Measurements from ENCODE around the gene DLX5.

The DLX5 gene

DNA sequence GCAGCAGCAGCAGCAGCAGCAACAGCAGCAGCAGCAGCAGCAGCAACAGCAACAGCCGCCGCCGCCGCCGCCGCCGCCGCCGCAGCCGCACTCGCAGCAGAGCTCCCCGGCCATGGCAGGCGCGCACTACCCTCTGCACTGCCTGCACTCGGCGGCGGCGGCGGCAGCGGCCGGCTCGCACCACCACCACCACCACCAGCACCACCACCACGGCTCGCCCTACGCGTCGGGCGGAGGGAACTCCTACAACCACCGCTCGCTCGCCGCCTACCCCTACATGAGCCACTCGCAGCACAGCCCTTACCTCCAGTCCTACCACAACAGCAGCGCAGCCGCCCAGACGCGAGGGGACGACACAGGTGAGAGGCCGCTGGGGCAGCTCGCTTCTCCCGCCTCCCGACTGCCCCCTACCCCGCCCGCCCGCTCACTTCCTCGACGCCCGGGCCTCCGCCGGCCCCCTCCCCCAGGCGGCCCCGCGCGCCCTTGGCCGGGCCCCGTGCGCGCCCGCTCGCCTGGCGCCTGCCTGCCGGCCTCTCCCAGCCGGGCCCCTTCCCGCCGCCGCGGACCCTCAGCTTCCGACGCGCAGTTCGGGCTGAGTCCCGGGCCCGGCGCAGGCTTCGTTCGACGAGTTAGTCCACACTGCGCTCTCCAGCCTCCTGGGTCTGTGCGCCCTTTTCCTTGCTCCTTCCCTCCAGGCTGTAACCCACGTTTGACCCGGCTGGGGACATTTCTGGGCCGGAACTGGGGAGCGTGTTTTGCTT lies 18.4 kb downstream of the DLX5 start:
- DNase-seq (ENCODE audit: low read depth in 4 of 4, low spot score in 1 of 4): no peak

GRCh38 chr7:97005183-97006054 lies 19.2 kb downstream of the DLX5 start, which contains the start of gene DLX6:
TSS of gene DLX6 (plus strand) at chr7:97005553. CDS start at chr7:97005978, 425 bp downstream.
- DNase-seq (ENCODE audit: low read depth in 4 of 4, low spot score in 1 of 4): no peak

- no peak for DNase-seq (ENCODE audit: low read depth in 4 of 4, low spot score in 1 of 4)
Observed at GRCh38 chr7:97004247-97005182, 20.1 kb downstream of the DLX5 start.

DNA sequence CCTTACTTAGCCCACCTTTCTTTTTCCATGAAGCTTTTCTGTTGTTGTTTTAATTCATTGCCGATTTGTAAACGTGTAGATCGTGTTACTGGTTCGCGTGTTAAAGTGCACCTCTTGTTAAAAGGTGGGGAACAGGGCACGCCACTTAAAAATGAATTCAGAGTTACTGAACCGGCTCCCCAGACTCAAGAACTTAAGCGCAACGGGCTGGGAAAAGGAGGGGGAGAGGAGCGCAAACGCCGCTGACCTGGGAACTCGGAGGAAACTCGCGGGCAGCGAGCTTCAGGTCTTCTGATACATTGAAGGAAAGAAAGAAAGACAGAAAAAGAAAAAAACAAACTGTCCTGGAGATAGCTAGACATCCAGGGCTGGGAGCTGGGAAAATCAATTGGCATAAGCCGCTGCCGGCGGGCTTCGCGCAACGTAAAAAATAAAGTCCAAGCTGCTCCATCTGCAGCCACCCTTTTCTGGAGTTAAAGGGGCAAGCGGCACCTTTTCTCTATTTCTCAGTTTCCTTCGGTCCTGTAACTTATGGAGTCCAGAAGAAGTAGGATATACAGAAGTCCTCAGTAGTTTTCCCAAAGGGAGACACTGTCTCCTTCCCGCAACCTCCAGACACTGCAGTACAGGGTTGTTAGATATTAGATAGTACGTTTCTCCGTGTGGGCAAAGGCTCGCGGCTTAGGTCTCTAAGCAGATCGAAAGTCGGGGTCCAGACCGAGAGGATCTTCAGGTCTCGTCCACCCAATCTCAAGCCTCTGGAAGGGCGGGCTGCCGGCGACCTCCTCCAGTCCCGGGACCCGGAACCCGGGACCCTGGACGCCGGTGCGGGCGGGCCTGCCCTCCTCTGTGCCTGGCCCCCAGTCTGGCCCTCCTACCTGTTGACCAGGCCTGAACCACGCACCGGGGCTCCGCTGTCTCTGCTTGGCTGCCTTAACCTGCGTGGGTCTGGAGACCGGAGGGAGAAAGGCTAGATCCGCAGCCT lies 21.1 kb downstream of the DLX5 start:
- no peak for DNase-seq (ENCODE audit: low read depth in 4 of 4, low spot score in 1 of 4)

GRCh38 chr7:97002555-97003261 lies 21.9 kb downstream of the DLX5 start:
- DNase-seq (ENCODE audit: low read depth in 4 of 4, low spot score in 1 of 4): no peak

DNA sequence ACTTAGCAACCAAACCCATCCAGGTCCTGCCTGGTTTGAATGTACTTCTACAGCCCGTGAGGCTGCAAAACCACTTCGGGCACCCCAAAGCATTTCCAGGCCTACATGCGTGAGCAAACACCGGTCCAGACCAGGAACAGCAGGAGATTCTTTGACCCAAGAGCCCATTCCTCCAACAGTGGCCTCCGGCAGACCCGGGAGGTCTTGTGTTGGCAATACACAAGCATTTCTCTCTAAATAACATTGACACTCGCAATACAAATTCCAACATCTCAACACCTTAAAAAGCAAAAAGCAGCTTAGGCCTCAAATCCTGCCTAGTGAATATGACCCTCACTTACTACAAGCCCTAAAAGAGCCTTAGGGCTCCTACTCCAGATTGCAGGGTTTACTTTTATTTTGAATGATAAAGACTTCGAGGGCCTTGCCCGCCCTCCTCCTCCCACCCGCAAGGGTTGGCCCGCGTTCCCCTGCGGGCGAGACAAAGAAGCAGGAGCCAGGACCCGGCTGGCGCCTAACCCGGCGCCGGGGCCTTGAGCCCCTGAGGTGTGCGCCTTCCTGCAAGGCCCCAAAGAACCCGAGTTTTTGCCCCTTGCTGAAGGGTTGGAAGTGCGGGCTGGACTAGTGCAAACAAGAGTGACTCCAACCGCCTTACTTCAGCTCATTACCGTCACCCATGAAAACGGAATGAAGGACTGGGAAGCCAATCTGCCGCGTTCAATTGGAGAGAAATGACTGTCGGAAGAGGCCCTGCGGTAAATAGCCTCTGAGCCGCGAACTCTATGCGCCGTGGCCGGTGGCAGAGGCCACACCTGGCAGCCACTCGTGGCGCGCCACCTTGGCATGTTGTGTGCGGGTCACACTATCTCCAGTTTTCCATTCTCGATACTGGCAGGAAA lies 22.7 kb downstream of the DLX5 start:
- no peak for DNase-seq (ENCODE audit: low read depth in 4 of 4, low spot score in 1 of 4)

DNA sequence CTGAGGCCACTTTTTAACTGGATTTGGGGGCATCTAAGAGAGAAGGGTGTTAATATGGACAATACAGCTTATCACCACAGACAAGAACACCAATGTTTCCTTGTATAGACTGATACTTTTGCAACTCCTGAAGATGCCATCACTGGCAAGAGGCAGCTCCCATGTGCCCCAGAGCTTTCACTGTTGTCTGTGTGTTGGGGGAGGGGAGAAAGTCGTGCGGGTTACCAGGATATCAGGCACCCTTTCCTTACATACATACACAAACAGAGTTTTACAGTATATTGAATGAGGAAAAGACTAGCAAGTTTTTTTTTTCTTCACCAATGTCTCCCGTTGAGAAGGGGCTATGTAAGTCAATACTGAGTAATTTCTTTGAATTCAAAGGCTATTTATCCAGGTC lies 23.4 kb downstream of the DLX5 start:
- no peak for DNase-seq (ENCODE audit: low read depth in 4 of 4, low spot score in 1 of 4)

DNA sequence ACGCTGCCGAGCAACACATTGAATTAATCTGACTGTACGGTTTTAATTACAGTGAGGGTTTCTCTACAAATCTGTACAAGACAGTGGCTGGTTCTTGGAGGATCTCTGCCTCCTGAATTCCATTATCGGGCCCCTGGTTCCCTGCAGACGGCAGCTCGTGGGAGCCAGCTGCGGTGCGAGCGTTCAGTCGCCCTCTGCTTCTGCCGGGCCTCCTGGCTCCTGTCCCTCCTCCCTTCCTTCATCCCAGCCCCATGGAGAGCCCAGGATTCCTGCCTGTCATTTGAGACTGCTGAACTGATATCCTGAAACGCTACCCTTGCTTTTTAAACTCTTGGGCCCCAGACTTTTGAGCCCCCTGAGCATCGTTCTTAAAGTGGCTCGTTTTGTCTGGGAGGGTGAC lies 25.9 kb downstream of the DLX5 start:
- DNase-seq (ENCODE audit: low read depth in 4 of 4, low spot score in 1 of 4): no peak

DNA sequence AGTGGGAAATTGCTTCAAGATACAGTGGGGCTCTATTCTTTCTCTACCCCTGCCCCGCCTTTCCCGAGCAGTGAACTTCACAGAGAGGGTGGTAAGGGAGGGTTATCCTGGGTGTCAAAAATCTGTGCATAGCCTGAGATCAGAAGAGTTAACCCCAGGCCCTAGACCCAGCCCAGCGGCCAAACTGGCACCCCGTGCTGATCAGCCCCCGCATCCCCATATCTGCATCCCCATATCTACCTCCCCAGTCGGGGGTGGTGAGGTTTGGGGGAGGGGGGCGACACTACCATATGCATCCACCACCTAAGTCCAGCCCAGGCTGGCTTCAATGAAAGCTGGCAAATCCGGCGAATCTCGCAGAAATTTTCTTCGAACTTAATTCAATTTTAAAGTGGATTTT lies 26.3 kb downstream of the DLX5 start:
- no peak for DNase-seq (ENCODE audit: low read depth in 4 of 4, low spot score in 1 of 4)

DNA sequence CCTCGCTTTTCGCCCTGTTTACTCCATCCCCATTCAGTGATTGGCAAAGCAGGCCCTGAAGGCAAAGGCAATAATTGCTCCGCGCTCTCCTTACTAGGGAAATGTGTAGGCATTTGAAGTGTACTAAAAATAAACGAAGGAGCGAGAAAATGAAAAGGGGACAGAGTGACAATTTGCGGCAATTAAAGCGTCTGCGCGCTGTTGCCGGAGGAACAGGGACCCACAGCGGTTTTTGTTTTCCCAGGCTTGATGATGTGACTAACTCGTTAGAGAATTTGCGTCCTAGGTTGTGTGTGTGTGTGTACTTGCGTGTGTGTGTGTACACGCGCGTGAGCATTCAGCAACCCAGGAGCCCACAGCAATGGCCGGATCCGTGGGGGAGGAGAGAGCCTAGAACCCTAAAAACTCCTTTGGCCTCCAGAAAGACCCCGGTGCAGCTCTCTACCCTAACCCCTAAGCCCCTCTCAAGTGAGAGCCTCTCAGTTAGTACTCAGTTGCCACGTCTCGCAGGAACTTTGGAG lies 27.1 kb downstream of the DLX5 start:
- no peak for DNase-seq (ENCODE audit: low read depth in 4 of 4, low spot score in 1 of 4)

DNA sequence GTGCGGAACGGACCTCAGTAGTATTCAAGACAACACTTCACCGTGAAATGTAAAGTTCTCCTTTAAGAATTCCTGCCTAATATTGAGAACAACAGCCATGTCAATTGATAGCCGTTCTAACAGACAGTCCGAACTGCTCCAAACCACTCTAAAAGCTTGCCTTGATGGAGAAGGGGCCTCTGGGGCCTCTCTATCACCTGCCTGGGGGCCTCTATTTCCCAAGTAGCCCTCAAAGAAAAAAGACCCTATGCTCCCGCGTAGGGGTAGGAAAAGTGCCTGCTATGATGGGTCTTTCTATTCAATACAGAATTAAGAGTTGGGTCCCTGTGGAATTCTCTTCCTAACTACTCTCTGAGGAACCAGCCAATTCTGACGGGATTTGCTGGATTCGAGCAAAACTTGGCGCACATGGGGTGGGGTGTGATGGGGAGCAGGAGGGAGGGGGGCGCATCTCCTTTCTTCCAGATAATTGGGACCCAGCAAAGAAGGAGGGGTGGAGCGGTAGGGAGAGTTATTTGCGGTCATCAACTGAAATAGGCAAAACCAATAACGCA lies 27.6 kb downstream of the DLX5 start:
- no peak for DNase-seq (ENCODE audit: low read depth in 4 of 4, low spot score in 1 of 4)

DNA sequence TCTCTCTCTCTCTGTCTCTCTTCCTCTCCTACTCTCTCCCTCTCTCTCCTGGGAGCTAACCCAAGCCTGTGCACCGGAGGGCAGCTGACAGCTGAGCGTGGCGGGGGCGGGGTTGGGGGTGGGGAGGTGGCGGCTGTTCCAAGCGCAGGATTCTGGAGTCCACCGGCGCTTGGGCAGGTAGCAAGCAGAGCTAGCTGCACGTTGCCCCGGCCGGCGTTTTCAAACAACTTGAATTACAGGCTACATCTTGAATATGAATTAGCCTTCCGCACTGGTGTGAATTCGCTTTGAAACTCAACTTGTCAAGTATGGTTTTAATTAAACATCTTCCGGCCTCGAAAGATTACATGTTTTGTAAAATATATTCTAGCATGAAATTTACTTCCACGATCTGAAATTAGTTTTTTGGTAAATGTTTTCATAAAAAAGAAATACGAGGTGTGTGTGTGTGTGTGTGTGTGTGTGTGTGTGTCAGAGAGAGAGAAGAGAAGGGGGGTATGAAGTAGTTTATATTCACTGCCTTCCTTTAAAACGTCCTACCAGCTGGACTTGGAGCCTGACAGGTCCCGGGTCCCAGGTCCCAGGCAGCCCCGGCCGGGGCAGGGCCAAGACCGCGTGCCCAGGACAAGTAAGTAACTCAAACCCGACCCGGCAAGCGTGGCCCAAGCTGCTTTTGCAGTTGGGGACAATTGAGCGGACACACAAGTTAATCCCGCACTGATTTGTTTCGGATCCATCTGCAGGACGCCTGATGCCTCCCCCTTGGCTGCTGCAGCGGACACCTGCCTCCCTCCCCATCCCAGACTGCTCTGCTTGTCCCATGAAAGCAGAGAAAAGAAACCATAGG lies 28.3 kb downstream of the DLX5 start:
- DNase-seq (ENCODE audit: low read depth in 4 of 4, low spot score in 1 of 4): no peak

GRCh38 chr7:96995406-96996110 lies 29.1 kb downstream of the DLX5 start:
- no peak for DNase-seq (ENCODE audit: low read depth in 4 of 4, low spot score in 1 of 4)

DNA sequence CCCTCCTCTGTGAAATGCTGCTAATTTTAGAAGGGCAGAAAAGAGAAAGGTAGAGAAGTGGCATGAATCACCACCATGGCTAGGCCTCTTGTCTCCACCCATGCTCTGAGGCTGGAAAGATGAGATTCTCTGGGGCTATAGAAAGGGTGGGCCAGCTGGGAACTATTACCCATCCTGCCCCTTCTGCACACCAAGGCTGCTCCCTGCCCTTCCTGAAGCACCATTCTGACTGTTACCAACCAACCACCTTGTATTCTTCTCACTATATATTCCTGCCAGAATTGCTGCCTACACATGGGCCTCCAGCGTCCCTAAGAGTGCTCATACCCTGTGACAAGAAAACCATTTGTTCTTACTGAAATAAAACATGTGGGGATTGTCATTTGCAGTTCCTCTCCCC lies 30.7 kb downstream of the DLX5 start:
- no peak for DNase-seq (ENCODE audit: low read depth in 4 of 4, low spot score in 1 of 4)

DNA sequence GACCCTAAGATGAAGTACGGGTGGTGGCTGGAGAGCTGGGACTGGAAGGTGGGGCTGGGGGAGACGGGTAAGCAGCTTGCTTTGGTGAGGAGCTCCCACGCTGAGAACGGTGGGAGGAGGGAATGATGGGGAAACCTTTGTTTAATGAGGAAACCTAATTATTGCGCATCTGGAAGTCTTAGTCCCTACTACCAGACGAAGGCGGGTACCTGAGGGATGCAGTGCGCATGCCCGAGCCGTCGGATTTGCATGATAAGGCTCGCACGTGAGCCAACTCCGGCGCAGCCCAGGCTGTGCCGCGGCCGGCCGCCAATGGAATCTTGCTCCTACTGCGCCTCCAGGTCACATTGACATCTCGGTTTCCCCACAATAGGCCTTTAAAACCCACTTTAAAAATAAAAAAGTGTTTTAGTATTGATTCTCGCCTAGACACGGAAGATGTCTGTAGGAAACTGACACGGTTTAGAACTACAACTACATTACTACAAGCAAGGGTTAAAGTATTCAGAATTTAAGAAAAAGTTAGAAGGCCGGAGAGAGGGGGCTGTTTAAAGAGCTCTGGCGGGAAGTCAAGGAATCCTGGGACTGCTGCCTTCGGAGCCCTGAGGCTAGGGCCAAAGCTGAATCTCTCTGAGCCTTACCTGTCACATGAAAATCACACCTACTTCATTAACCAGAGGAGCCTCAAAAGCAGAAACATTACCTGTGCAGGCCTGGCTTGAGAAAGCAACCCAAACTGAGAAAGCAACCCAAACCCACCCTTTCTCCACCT lies 31.4 kb downstream of the DLX5 start:
- no peak for DNase-seq (ENCODE audit: low read depth in 4 of 4, low spot score in 1 of 4)
